HepG2 (cell line): Measurements from ENCODE around the gene LTA4H. TPM values are rescaled to one million over a fixed set of nuclear protein-coding genes. Genes with fewer than 3 reads are reported as not detected.

Experiments
- ARID3A ChIP-seq: IDR thresholded peaks from 2 replicates; pipeline ENCODE4 v1.6.1; 2012; ENCODE audit warnings: low read depth, low read length, improper control_type of control experiment
- BCLAF1 ChIP-seq: fragments of 450-650 bp; IDR thresholded peaks from 2 replicates; pipeline ENCODE4 v1.6.1; 2017; ENCODE audit warnings: mild to moderate bottlenecking
- MAFF ChIP-seq: IDR thresholded peaks from 2 replicates; pipeline ENCODE4 v1.6.1; 2011; ENCODE audit warnings: low read depth, low read length, improper control_type of control experiment
- NFKBIZ ChIP-seq: IDR thresholded peaks from 2 replicates; pipeline ENCODE4 v1.6.1; 2018; ENCODE audit warnings: missing genetic modification reagents, missing compliant biosample characterization
- PAX8 ChIP-seq: sonication (generic); formaldehyde crosslinking; IDR thresholded peaks from 2 replicates; pipeline ENCODE4 v1.8.0; 2022; ENCODE audit warnings: mild to moderate bottlenecking, missing genetic modification reagents, borderline replicate concordance
- PRPF4 ChIP-seq: fragments of 200-400 bp; formaldehyde crosslinking; IDR thresholded peaks from 2 replicates; pipeline ENCODE4 v1.6.1; 2016; ENCODE audit warnings: low read length, low read depth; ENCODE audit not compliant: poor library complexity, severe bottlenecking
- RFX3 ChIP-seq: IDR thresholded peaks from 2 replicates; pipeline ENCODE4 v1.6.1; 2016; ENCODE audit warnings: missing biosample characterization, missing genetic modification reagents
- TCF7L2 ChIP-seq: IDR thresholded peaks from 2 replicates; pipeline ENCODE4 v1.6.1; 2011; ENCODE audit warnings: mild to moderate bottlenecking, low read depth, low read length, moderate library complexity
- ZBED4 ChIP-seq: sonication (generic); formaldehyde crosslinking; IDR thresholded peaks from 2 replicates; pipeline ENCODE4 v1.4.0; 2020; ENCODE audit warnings: missing genetic modification reagents, borderline replicate concordance
- ZNF782 ChIP-seq: sonication (generic); formaldehyde crosslinking; IDR thresholded peaks from 2 replicates; pipeline ENCODE4 v1.4.0; 2020; ENCODE audit warnings: missing genetic modification reagents, mild to moderate bottlenecking, borderline replicate concordance
- polyA plus RNA-seq, 8 experiments: library from polyadenylated mRNA; depleted of rRNA in 3 of 8; stranded (reverse) in 7 of 8; unstranded in 1 of 8; fragments of >200 nt; fragmentation: Illumina TruSeq in 4 of 8; extraction: Trizol in 4 of 8; gene quantifications; 2 replicates each; pipeline versions ENCODE4 v1.2.1 to v1.2.3, GENCODE V29; 2011 to 2016; ENCODE audit warnings: low read depth in 4 of 8, missing spikeins in 1 of 8, mixed read lengths in 1 of 8; ENCODE audit not compliant: insufficient read depth in 1 of 8
- total RNA-seq, 5 experiments: library from RNA; depleted of rRNA; stranded (reverse); fragments of >200 nt; fragmentation: Illumina TruSeq; extraction: Trizol; gene quantifications; 2 replicates each; pipeline ENCODE4 v1.2.3, GENCODE V29; 2016; ENCODE audit warnings: low read depth in 1 of 5
- TF ChIP-seq, protein P1 (sequence below): sonication (generic); formaldehyde crosslinking; IDR thresholded peaks from 2 replicates; pipeline ENCODE4 v1.4.0; 2020; ENCODE audit warnings: low read depth, mild to moderate bottlenecking, missing genetic modification reagents
- TF ChIP-seq, protein P2 (sequence below): sonication (generic); formaldehyde crosslinking; IDR thresholded peaks from 2 replicates; pipeline ENCODE4 v1.9.0; 2022; ENCODE audit warnings: missing genetic modification reagents, mild to moderate bottlenecking, borderline replicate concordance
- TF ChIP-seq, protein P3 (sequence below): sonication (generic); formaldehyde crosslinking; IDR thresholded peaks from 2 replicates; pipeline ENCODE4 v1.4.0; 2020; ENCODE audit warnings: mild to moderate bottlenecking, missing genetic modification reagents

The LTA4H gene
- total and polyA plus RNA-seq, 2 of the 13 experiments (the other 11 are each of a cell fraction or from before 2014, with no cell fraction given), result 87.5 to 90.4 TPM

GRCh38 chr12:96035283-96036236 lies at the start of gene LTA4H (continued):
- no peak; the same call in 1 of the 2 replicates for TF ChIP-seq ZNF782
- TF ChIP-seq, protein P1, sequence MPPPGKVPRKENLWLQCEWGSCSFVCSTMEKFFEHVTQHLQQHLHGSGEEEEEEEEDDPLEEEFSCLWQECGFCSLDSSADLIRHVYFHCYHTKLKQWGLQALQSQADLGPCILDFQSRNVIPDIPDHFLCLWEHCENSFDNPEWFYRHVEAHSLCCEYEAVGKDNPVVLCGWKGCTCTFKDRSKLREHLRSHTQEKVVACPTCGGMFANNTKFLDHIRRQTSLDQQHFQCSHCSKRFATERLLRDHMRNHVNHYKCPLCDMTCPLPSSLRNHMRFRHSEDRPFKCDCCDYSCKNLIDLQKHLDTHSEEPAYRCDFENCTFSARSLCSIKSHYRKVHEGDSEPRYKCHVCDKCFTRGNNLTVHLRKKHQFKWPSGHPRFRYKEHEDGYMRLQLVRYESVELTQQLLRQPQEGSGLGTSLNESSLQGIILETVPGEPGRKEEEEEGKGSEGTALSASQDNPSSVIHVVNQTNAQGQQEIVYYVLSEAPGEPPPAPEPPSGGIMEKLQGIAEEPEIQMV, result no peak; the same call in 1 of the 2 replicates
- TF ChIP-seq MAFF, result no peak
- TF ChIP-seq, protein P2, sequence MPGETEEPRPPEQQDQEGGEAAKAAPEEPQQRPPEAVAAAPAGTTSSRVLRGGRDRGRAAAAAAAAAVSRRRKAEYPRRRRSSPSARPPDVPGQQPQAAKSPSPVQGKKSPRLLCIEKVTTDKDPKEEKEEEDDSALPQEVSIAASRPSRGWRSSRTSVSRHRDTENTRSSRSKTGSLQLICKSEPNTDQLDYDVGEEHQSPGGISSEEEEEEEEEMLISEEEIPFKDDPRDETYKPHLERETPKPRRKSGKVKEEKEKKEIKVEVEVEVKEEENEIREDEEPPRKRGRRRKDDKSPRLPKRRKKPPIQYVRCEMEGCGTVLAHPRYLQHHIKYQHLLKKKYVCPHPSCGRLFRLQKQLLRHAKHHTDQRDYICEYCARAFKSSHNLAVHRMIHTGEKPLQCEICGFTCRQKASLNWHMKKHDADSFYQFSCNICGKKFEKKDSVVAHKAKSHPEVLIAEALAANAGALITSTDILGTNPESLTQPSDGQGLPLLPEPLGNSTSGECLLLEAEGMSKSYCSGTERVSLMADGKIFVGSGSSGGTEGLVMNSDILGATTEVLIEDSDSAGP (CRISPR knock-in tag), result peak; percentile 81; the same call in 1 of the 2 replicates
- TF ChIP-seq PRPF4, result no peak
- TF ChIP-seq BCLAF1, result no peak
- no peak for TF ChIP-seq ZBED4 (CRISPR knock-in tag)
- no peak for TF ChIP-seq ARID3A
- TF ChIP-seq RFX3, result no peak
- no peak for TF ChIP-seq TCF7L2
- peak; percentile 20; the same call in 1 of the 2 replicates for TF ChIP-seq NFKBIZ (CRISPR knock-in tag)
- no peak for TF ChIP-seq PAX8 (CRISPR knock-in tag)
- TF ChIP-seq, protein P3, sequence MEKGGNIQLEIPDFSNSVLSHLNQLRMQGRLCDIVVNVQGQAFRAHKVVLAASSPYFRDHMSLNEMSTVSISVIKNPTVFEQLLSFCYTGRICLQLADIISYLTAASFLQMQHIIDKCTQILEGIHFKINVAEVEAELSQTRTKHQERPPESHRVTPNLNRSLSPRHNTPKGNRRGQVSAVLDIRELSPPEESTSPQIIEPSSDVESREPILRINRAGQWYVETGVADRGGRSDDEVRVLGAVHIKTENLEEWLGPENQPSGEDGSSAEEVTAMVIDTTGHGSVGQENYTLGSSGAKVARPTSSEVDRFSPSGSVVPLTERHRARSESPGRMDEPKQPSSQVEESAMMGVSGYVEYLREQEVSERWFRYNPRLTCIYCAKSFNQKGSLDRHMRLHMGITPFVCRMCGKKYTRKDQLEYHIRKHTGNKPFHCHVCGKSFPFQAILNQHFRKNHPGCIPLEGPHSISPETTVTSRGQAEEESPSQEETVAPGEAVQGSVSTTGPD (CRISPR knock-in tag), result no peak
